Activated naive CD8-positive, alpha-beta T cell treated with anti-CD3 and anti-CD28 coated beads for 36 hours (primary cell): ENCODE data around the gene AOPEP. TPM values are rescaled to one million over a fixed set of nuclear protein-coding genes. Genes with fewer than 3 reads are reported as not detected.

Experiments
- DNase-seq: peaks from one replicate; pipeline ENCODE4 v3.0.0; 2021
- H3K27ac Mint-ChIP-seq: one replicate; pipeline ENCODE4 v1.8.0; 2022; ENCODE audit warnings: mild to moderate bottlenecking, moderate library complexity, mixed read lengths
- H3K27me3 Mint-ChIP-seq: one replicate; pipeline ENCODE4 v1.8.0; 2022; ENCODE audit warnings: mild to moderate bottlenecking, mixed read lengths
- H3K36me3 Mint-ChIP-seq: one replicate; pipeline ENCODE4 v1.8.0; 2021; ENCODE audit warnings: mild to moderate bottlenecking, mixed read lengths
- H3K4me1 Mint-ChIP-seq: one replicate; pipeline ENCODE4 v1.8.0; 2021; ENCODE audit warnings: mixed read lengths
- H3K4me3 Mint-ChIP-seq: one replicate; pipeline ENCODE4 v1.8.0; 2022; ENCODE audit warnings: mild to moderate bottlenecking, moderate library complexity, mixed read lengths
- H3K9me3 Mint-ChIP-seq: one replicate; pipeline ENCODE4 v1.8.0; 2022; ENCODE audit warnings: mixed read lengths
- total RNA-seq, 2 experiments: library from RNA; stranded (reverse); gene quantifications; one replicate each; pipeline ENCODE4 v1.2.3, GENCODE V29; 2021

AOPEP gene
- total RNA-seq, 2 experiments from 2014 or later, result 5.0 to 6.8 TPM

DNA sequence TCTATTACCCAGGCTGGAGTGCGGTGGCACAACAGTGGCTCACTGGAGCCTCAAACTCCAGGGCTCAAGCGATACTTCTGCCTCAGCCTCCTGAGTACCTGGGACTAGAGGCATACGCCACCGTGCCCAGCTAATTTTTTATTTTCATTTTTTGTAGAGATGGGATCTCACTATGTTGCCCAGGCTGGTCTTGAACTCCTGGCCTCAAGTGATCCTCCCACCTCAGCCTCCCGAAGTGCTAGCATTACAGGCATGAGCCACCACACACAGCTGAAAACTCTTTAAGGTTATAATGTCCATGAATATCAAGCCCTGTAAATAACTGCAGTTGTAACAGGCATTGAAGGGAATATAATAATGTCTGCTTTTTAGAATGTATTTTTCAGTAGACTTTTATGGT, 271.2 kb downstream of the AOPEP start:
- Mint-ChIP-seq H3K4me1 (no peaks in the 10 kb centered on the region), H3K9me3 (no peaks in the 10 kb centered on the region), H3K27me3 (peaks cover 37% of the 10 kb centered on the region), H3K27ac (no peak overlapping the region), H3K4me3 (no peak overlapping the region), H3K36me3 (no peaks in the 10 kb centered on the region)
- DNase-seq, result no peak

GRCh38 chr9:94999832-95000231, 273.3 kb downstream of the AOPEP start:
- Mint-ChIP-seq H3K27me3 (peaks cover 49% of the 10 kb centered on the region), H3K4me1 (peaks cover 4% of the 10 kb centered on the region), H3K36me3 (no peaks in the 10 kb centered on the region), H3K27ac (no peak overlapping the region), H3K9me3 (no peaks in the 10 kb centered on the region), H3K4me3 (no peak overlapping the region)
- no peak for DNase-seq

DNA sequence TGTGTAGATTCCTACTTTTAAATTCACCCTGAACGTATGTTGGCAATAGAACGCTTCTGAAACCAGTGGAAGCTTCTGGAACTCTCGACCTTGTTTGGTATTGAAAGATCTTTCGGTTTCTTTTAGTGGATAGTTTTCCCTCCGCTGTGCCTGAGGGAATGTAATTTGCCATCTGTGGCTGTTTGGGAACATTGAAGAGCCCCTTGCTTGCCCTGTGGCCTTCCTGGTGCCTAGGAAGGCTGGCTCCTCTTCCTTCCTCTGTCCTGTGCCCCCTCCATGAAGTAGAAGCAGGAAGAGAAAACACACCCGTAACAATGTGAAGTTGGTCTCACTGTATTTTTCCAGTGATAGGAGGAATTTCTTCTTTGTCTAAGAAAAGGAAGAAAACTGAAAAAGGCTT, 274.3 kb downstream of the AOPEP start:
- Mint-ChIP-seq H3K27me3 (peaks cover 53% of the 10 kb centered on the region), H3K4me3 (no peak overlapping the region), H3K9me3 (no peaks in the 10 kb centered on the region), H3K4me1 (peaks cover 6% of the 10 kb centered on the region), H3K36me3 (no peaks in the 10 kb centered on the region), H3K27ac (no peak overlapping the region)
- no peak for DNase-seq

DNA sequence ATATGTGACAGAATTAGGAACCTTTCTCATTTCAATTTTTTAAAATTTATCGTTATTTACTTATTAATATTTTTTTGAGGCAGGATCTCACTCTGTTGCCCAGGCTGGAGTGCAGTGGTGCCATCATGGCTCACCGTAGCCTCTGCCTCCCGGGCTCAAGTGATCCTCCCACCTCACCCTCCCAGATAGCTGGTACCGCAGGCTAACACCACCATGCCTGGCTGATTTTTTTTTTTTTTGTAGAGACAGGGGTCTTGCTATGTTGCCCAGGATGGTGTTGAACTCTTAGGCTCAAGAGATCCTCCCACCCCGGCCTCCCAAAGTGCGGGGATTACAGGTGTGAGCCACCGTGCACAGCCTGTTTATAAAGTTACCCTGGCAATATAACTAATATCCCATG, 275.2 kb downstream of the AOPEP start:
- Mint-ChIP-seq H3K27me3 (peaks cover 53% of the 10 kb centered on the region), H3K4me1 (peaks cover 11% of the 10 kb centered on the region), H3K4me3 (no peak overlapping the region), H3K36me3 (no peaks in the 10 kb centered on the region), H3K9me3 (no peaks in the 10 kb centered on the region), H3K27ac (no peak overlapping the region)
- no peak for DNase-seq

DNA sequence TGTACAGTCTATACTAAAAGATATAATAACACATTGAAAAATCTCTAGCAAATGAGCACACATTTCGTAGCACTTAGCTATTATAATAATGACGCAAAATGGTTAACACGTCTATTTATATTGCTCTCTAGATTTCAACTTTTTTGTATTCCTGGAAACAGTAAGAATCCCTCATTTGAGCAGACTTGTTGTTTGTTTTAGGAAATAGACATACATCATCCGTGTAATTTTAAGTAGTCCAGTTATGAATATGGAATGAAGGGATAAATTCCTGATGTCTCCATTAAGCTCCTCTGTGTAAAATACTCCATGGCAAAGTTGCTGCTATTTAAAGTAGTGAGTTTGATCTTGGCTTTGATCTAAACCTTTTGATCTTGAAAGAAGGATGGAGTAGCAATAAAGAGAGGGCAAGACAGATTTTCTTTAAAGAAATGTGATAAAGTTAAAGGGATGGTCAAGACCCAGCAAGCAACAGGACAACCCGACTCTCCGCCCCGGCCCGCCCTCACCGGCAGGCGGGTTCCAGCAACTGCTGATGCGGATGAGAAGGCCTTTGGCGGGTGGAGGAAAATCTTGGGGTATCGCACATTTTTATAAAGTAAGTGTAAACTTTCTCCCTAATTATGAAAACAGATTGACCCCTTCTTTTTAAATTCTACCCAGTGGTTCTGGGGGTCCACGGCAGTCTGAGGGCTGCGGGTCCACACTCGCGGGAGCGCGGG, 277.4 kb downstream of the AOPEP start:
- Mint-ChIP-seq H3K4me1 (peaks cover 31% of the 10 kb centered on the region), H3K27ac (no peak overlapping the region), H3K36me3 (peaks cover 3% of the 10 kb centered on the region), H3K9me3 (no peaks in the 10 kb centered on the region), H3K27me3 (peaks cover 48% of the 10 kb centered on the region), H3K4me3 (peak overlapping the region; percentile 68)
- peak; percentile 15 for DNase-seq

GRCh38 chr9:95004411-95005277, 278.1 kb downstream of the AOPEP start:
- H3K4me1 Mint-ChIP-seq, result peaks cover 32% of the 10 kb centered on the region

GRCh38 chr9:95005278-95006143, 279.0 kb downstream of the AOPEP start:
- Mint-ChIP-seq H3K27me3 (peaks cover 37% of the 10 kb centered on the region), H3K36me3 (peaks cover 3% of the 10 kb centered on the region), H3K9me3 (no peaks in the 10 kb centered on the region), H3K4me3 (peak overlapping the region; percentile 70), H3K27ac (no peak overlapping the region), H3K4me1 (peaks cover 32% of the 10 kb centered on the region)
- DNase-seq, result no peak

More at GRCh38 chr9:95004411-95005277, 278.1 kb downstream of the AOPEP start:
- DNase-seq, result peak; percentile 32
- peaks cover 41% of the 10 kb centered on the region for H3K27me3 Mint-ChIP-seq
- peaks cover 3% of the 10 kb centered on the region for H3K36me3 Mint-ChIP-seq
- no peaks in the 10 kb centered on the region for H3K9me3 Mint-ChIP-seq
- peak overlapping the region; percentile 68 for H3K4me3 Mint-ChIP-seq
- H3K27ac Mint-ChIP-seq, result no peak overlapping the region

DNA sequence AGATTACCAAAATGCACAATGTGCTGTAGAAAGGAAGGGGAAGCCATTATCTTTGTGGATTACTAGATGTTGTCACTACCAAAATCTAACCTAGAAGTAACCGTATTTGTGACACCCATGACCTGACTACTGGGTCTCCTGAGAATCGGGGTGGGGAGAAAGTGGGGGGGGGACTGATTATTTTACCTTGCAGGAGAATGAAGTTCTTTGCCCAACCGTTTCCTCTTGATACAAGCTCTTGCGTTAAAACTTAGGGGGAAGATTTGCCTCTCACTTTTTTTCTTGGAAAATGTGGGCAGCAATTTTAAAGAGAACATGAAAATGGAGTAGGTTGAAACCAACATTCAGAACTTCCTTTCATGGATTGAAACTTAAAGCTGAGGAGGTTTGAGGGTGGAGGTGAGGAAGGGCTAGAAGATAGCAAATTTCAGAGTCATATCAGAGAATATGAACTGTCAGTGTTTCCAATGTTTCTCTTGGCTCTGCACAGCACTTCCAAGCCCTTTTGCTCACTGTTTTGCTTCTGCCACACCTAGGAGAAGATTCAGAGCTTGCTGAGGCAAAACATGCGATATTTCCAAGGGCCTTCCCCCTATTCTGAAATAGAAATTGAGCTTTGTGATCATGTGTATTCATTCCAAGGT, 280.8 kb downstream of the AOPEP start:
- Mint-ChIP-seq H3K36me3 (peaks cover 3% of the 10 kb centered on the region), H3K9me3 (no peaks in the 10 kb centered on the region), H3K4me3 (no peak overlapping the region), H3K4me1 (peaks cover 32% of the 10 kb centered on the region), H3K27me3 (peaks cover 20% of the 10 kb centered on the region), H3K27ac (peak overlapping the region; percentile 23)
- no peak for DNase-seq

GRCh38 chr9:95008151-95008771, 281.8 kb downstream of the AOPEP start:
- Mint-ChIP-seq H3K9me3 (no peaks in the 10 kb centered on the region), H3K4me3 (no peak overlapping the region), H3K27ac (no peak overlapping the region), H3K27me3 (peaks cover 11% of the 10 kb centered on the region), H3K4me1 (peaks cover 32% of the 10 kb centered on the region), H3K36me3 (peaks cover 3% of the 10 kb centered on the region)
- DNase-seq, result no peak

DNA sequence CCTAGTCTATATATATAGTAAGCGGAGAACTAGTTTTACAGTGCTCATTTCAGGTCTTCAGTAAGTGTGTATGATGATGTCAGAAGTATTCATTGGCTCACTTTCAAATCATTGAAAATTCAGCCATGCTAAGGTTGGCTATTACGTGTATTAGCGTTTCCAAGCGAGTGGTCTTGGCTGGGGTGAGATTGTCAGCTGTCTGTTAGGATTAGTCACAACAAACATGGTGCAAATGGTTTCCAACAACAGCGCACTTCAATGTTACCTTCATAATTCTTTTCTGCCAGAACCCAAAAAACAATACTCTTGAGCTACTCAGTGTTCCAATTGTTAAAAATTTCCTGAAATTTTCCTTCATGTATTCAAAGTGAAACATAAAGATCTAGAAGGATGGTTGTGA, 283.0 kb downstream of the AOPEP start:
- no peak for DNase-seq
- Mint-ChIP-seq H3K4me1 (peaks cover 28% of the 10 kb centered on the region), H3K27ac (no peak overlapping the region), H3K9me3 (no peaks in the 10 kb centered on the region), H3K4me3 (no peak overlapping the region), H3K36me3 (peaks cover 3% of the 10 kb centered on the region), H3K27me3 (peaks cover 5% of the 10 kb centered on the region)

GRCh38 chr9:95010431-95010838, 283.9 kb downstream of the AOPEP start:
- no peak for DNase-seq
- H3K4me3 Mint-ChIP-seq, result no peak overlapping the region
- H3K36me3 Mint-ChIP-seq, result peaks cover 3% of the 10 kb centered on the region
- peaks cover 26% of the 10 kb centered on the region for H3K4me1 Mint-ChIP-seq
- H3K9me3 Mint-ChIP-seq, result no peaks in the 10 kb centered on the region
- H3K27ac Mint-ChIP-seq, result no peak overlapping the region
- peaks cover 2% of the 10 kb centered on the region for H3K27me3 Mint-ChIP-seq

DNA sequence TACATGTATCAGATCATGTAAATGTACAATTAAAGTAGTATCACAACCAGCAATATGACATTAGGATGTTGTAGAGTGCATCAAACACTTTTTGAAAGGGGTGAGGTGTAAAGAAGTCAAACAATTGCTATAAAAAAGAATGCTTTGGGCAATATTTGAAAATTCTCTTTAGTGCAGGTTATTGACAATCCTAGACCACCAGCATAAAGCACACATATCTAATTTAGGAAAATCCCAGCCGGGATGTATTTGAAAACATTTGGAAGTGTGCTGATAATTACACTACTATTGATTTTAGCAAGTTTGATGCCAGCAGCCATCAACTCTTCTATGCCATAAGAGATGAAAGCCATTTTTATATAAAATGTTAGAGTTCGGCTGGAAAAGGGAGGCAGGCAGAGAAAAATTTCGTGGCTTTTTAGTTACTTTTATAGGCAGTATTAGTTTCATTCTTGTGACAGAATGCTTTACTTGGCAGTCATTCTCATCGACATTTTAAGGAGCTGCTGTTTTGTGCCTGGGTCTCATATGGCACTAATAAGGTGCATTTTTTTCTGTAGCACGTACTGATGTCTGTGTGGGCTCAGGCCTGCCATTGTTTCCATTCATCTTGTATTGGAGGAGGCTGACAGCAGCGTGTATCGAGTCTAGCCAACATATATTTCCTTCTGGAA, 285.7 kb downstream of the AOPEP start:
- Mint-ChIP-seq H3K36me3 (peaks cover 3% of the 10 kb centered on the region), H3K27ac (no peak overlapping the region), H3K27me3 (no peaks in the 10 kb centered on the region), H3K4me3 (no peak overlapping the region), H3K4me1 (peaks cover 16% of the 10 kb centered on the region), H3K9me3 (no peaks in the 10 kb centered on the region)
- no peak for DNase-seq

DNA sequence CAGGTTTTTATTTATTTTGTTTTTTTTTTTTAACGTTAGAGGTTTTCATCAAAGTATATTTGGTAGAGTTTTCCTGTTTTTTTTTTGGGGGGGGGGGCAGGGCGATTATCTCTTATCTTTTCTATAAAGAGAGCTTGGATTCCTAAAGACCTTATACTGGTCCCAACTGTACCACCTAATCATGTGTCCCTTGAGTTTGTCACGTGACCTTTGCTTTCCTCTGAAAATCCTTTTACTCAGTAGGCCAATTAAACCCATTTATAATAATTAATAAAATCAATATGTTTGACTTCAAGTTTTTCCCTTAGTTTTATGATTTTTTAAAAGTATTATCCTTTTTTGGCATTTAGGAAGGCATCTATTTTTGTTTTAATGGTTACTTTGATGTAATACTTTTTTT, 286.4 kb downstream of the AOPEP start:
- no peak for DNase-seq
- peaks cover 9% of the 10 kb centered on the region for H3K4me1 Mint-ChIP-seq
- H3K36me3 Mint-ChIP-seq, result peaks cover 3% of the 10 kb centered on the region
- H3K27me3 Mint-ChIP-seq, result no peaks in the 10 kb centered on the region
- H3K4me3 Mint-ChIP-seq, result no peak overlapping the region
- no peaks in the 10 kb centered on the region for H3K9me3 Mint-ChIP-seq
- H3K27ac Mint-ChIP-seq, result no peak overlapping the region

GRCh38 chr9:95014917-95015316, 288.4 kb downstream of the AOPEP start:
- Mint-ChIP-seq H3K4me3 (no peak overlapping the region), H3K9me3 (no peaks in the 10 kb centered on the region), H3K36me3 (peaks cover 3% of the 10 kb centered on the region), H3K4me1 (no peaks in the 10 kb centered on the region), H3K27me3 (no peaks in the 10 kb centered on the region), H3K27ac (no peak overlapping the region)
- no peak for DNase-seq
